Upper lobe of left lung (tissue), 4 donors: Measurements from ENCODE around the gene ALX4.

Experiments used
- CTCF ChIP-seq, 6 experiments: fragments of 450-650 bp in 4 of 6; fragments of 200-600 bp in 2 of 6; sonication (generic) in 2 of 6; IDR thresholded peaks; one replicate each; pipeline ENCODE4 v1.5.1; 2016 to 2019; ENCODE audit warnings: antibody characterized with exemption in 6 of 6
- EP300 ChIP-seq, 4 donors: sonication (generic); formaldehyde crosslinking; IDR thresholded peaks; one replicate each; pipeline ENCODE4 v1.5.1; 2017; ENCODE audit warnings: antibody characterized with exemption in 4 of 4, control low read depth in 2 of 4
- POLR2A ChIP-seq, 4 donors: fragments of 450-650 bp; IDR thresholded peaks; one replicate each; pipeline ENCODE4 v1.5.1; 2016 to 2017; ENCODE audit warnings: antibody characterized with exemption in 4 of 4, mild to moderate bottlenecking in 2 of 4
- POLR2AphosphoS5 ChIP-seq, 2 donors: sonication (generic); formaldehyde crosslinking; IDR thresholded peaks; one replicate each; pipeline ENCODE4 v1.5.1; 2017; ENCODE audit warnings: antibody characterized with exemption in 2 of 2

- TF ChIP-seq CTCF (IDR thresholded peaks at IDR 0.05) (no peak), POLR2A (IDR thresholded peaks at IDR 0.05) (no peak), POLR2AphosphoS5 (IDR thresholded peaks at IDR 0.05) (no peak), EP300 (IDR thresholded peaks at IDR 0.05) (no peak)
Measured at GRCh38 chr11:44268614-44269080, 41.3 kb downstream of the ALX4 start.
